Measurements from ENCODE around the gene CTSE. TPM values are rescaled to one million over a fixed set of nuclear protein-coding genes. Genes with fewer than 3 reads are reported as not detected.

The CTSE gene
- total RNA-seq, 1 donor from 2014 or later, result 0.52 TPM

- no peaks in the 10 kb centered on the region for H3K36me3 ChIP-seq (ENCODE audit: control insufficient read depth in 3 of 3, insufficient read depth in 3 of 3, low read length in 3 of 3)
- no peak overlapping the region for H3K4me3 ChIP-seq (ENCODE audit: low read length in 3 of 3)
- no peaks in the 10 kb centered on the region for H3K4me1 ChIP-seq (ENCODE audit: control insufficient read depth in 3 of 3, insufficient read depth in 3 of 3, low read length in 3 of 3)
- H3K9ac ChIP-seq (ENCODE audit: low read depth in 1 of 3, low read length in 3 of 3), result no peak overlapping the region
- H3K9me3 ChIP-seq (ENCODE audit: control insufficient read depth in 3 of 3, low read length in 3 of 3), result no peaks in the 10 kb centered on the region
- no peak overlapping the region for H3K27ac ChIP-seq (ENCODE audit: low read depth, low read length)
- H3K27me3 ChIP-seq (ENCODE audit: control insufficient read depth in 3 of 3, insufficient read depth in 3 of 3, low read length in 3 of 3), result no peaks in the 10 kb centered on the region
These were observed 2.6 kb downstream of the CTSE start for GRCh38 chr1:206021008-206021625.

- Histone ChIP-seq H3K27ac (ENCODE audit: low read depth, low read length) (no peak overlapping the region), H3K9ac (ENCODE audit: low read depth in 1 of 3, low read length in 3 of 3) (no peak overlapping the region), H3K9me3 (ENCODE audit: control insufficient read depth in 3 of 3, low read length in 3 of 3) (no peaks in the 10 kb centered on the region), H3K27me3 (ENCODE audit: control insufficient read depth in 3 of 3, insufficient read depth in 3 of 3, low read length in 3 of 3) (no peaks in the 10 kb centered on the region), H3K4me3 (ENCODE audit: low read length in 3 of 3) (no peak overlapping the region), H3K4me1 (ENCODE audit: control insufficient read depth in 3 of 3, insufficient read depth in 3 of 3, low read length in 3 of 3) (no peaks in the 10 kb centered on the region), H3K36me3 (ENCODE audit: control insufficient read depth in 3 of 3, insufficient read depth in 3 of 3, low read length in 3 of 3) (no peaks in the 10 kb centered on the region)
These were observed 3.2 kb downstream of the CTSE start for GRCh38 chr1:206020393-206021007.

- Histone ChIP-seq H3K4me3 (ENCODE audit: low read length in 3 of 3) (no peak overlapping the region), H3K36me3 (ENCODE audit: control insufficient read depth in 3 of 3, insufficient read depth in 3 of 3, low read length in 3 of 3) (no peaks in the 10 kb centered on the region), H3K27ac (ENCODE audit: low read depth, low read length) (no peak overlapping the region), H3K27me3 (ENCODE audit: control insufficient read depth in 3 of 3, insufficient read depth in 3 of 3, low read length in 3 of 3) (peaks cover 0 to 4% (median 0%) of the 10 kb centered on the region in 3 donors), H3K9me3 (ENCODE audit: control insufficient read depth in 3 of 3, low read length in 3 of 3) (no peaks in the 10 kb centered on the region), H3K4me1 (ENCODE audit: control insufficient read depth in 3 of 3, insufficient read depth in 3 of 3, low read length in 3 of 3) (peaks cover 0 to 10% (median 0%) of the 10 kb centered on the region in 3 donors), H3K9ac (ENCODE audit: low read depth in 1 of 3, low read length in 3 of 3) (no peak overlapping the region)
These were observed 8.6 kb downstream of the CTSE start for GRCh38 chr1:206015071-206015470.

- Histone ChIP-seq H3K36me3 (ENCODE audit: control insufficient read depth in 3 of 3, insufficient read depth in 3 of 3, low read length in 3 of 3) (no peaks in the 10 kb centered on the region), H3K27me3 (ENCODE audit: control insufficient read depth in 3 of 3, insufficient read depth in 3 of 3, low read length in 3 of 3) (peaks cover 0 to 4% (median 0%) of the 10 kb centered on the region in 3 donors), H3K4me1 (ENCODE audit: control insufficient read depth in 3 of 3, insufficient read depth in 3 of 3, low read length in 3 of 3) (peaks cover 0 to 10% (median 0%) of the 10 kb centered on the region in 3 donors), H3K4me3 (ENCODE audit: low read length in 3 of 3) (no peak overlapping the region), H3K9me3 (ENCODE audit: control insufficient read depth in 3 of 3, low read length in 3 of 3) (no peaks in the 10 kb centered on the region), H3K27ac (ENCODE audit: low read depth, low read length) (no peak overlapping the region), H3K9ac (ENCODE audit: low read depth in 1 of 3, low read length in 3 of 3) (no peak overlapping the region)
These were observed 9.1 kb downstream of the CTSE start for GRCh38 chr1:206014601-206015000.

- H3K27ac ChIP-seq (ENCODE audit: low read depth, low read length), result no peak overlapping the region
- peaks cover 0 to 4% (median 0%) of the 10 kb centered on the region in 3 donors for H3K27me3 ChIP-seq (ENCODE audit: control insufficient read depth in 3 of 3, insufficient read depth in 3 of 3, low read length in 3 of 3)
- H3K4me1 ChIP-seq (ENCODE audit: control insufficient read depth in 3 of 3, insufficient read depth in 3 of 3, low read length in 3 of 3), result peaks cover 0 to 10% (median 3%) of the 10 kb centered on the region in 3 donors
- no peaks in the 10 kb centered on the region for H3K9me3 ChIP-seq (ENCODE audit: control insufficient read depth in 3 of 3, low read length in 3 of 3)
- no peak overlapping the region for H3K4me3 ChIP-seq (ENCODE audit: low read length in 3 of 3)
- no peak overlapping the region for H3K9ac ChIP-seq (ENCODE audit: low read depth in 1 of 3, low read length in 3 of 3)
- no peaks in the 10 kb centered on the region for H3K36me3 ChIP-seq (ENCODE audit: control insufficient read depth in 3 of 3, insufficient read depth in 3 of 3, low read length in 3 of 3)
These were observed 10.5 kb downstream of the CTSE start for GRCh38 chr1:206013026-206013795.

- Histone ChIP-seq H3K9ac (ENCODE audit: low read depth in 1 of 3, low read length in 3 of 3) (peak overlapping the region in 1 of 3 donors; percentile 8), H3K4me3 (ENCODE audit: low read length in 3 of 3) (peak overlapping the region in 1 of 3 donors; percentile 13), H3K9me3 (ENCODE audit: control insufficient read depth in 3 of 3, low read length in 3 of 3) (no peaks in the 10 kb centered on the region), H3K27me3 (ENCODE audit: control insufficient read depth in 3 of 3, insufficient read depth in 3 of 3, low read length in 3 of 3) (peaks cover 0 to 4% (median 0%) of the 10 kb centered on the region in 3 donors), H3K27ac (ENCODE audit: low read depth, low read length) (no peak overlapping the region), H3K4me1 (ENCODE audit: control insufficient read depth in 3 of 3, insufficient read depth in 3 of 3, low read length in 3 of 3) (peaks cover 0 to 10% (median 3%) of the 10 kb centered on the region in 3 donors), H3K36me3 (ENCODE audit: control insufficient read depth in 3 of 3, insufficient read depth in 3 of 3, low read length in 3 of 3) (no peaks in the 10 kb centered on the region)
These were observed 11.4 kb downstream of the CTSE start for GRCh38 chr1:206012086-206012859.

GRCh38 chr1:206011057-206011456 is 12.6 kb downstream of the CTSE start:
- H3K27me3 ChIP-seq (ENCODE audit: control insufficient read depth in 3 of 3, insufficient read depth in 3 of 3, low read length in 3 of 3), result peaks cover 0 to 4% (median 0%) of the 10 kb centered on the region in 3 donors
- H3K4me1 ChIP-seq (ENCODE audit: control insufficient read depth in 3 of 3, insufficient read depth in 3 of 3, low read length in 3 of 3), result peaks cover 0 to 10% (median 3%) of the 10 kb centered on the region in 3 donors
- H3K4me3 ChIP-seq (ENCODE audit: low read length in 3 of 3), result no peak overlapping the region
- H3K9me3 ChIP-seq (ENCODE audit: control insufficient read depth in 3 of 3, low read length in 3 of 3), result no peaks in the 10 kb centered on the region
- no peaks in the 10 kb centered on the region for H3K36me3 ChIP-seq (ENCODE audit: control insufficient read depth in 3 of 3, insufficient read depth in 3 of 3, low read length in 3 of 3)
- no peak overlapping the region for H3K9ac ChIP-seq (ENCODE audit: low read depth in 1 of 3, low read length in 3 of 3)
- no peak overlapping the region for H3K27ac ChIP-seq (ENCODE audit: low read depth, low read length)

GRCh38 chr1:206010060-206010459 is 13.6 kb downstream of the CTSE start:
- Histone ChIP-seq H3K27ac (ENCODE audit: low read depth, low read length) (no peak overlapping the region), H3K9ac (ENCODE audit: low read depth in 1 of 3, low read length in 3 of 3) (no peak overlapping the region), H3K4me3 (ENCODE audit: low read length in 3 of 3) (no peak overlapping the region), H3K9me3 (ENCODE audit: control insufficient read depth in 3 of 3, low read length in 3 of 3) (no peaks in the 10 kb centered on the region), H3K27me3 (ENCODE audit: control insufficient read depth in 3 of 3, insufficient read depth in 3 of 3, low read length in 3 of 3) (peaks cover 0 to 4% (median 0%) of the 10 kb centered on the region in 3 donors), H3K4me1 (ENCODE audit: control insufficient read depth in 3 of 3, insufficient read depth in 3 of 3, low read length in 3 of 3) (peaks cover 0 to 12% (median 5%) of the 10 kb centered on the region in 3 donors), H3K36me3 (ENCODE audit: control insufficient read depth in 3 of 3, insufficient read depth in 3 of 3, low read length in 3 of 3) (no peaks in the 10 kb centered on the region)

- H3K27me3 ChIP-seq (ENCODE audit: control insufficient read depth in 3 of 3, insufficient read depth in 3 of 3, low read length in 3 of 3), result no peaks in the 10 kb centered on the region
- H3K9me3 ChIP-seq (ENCODE audit: control insufficient read depth in 3 of 3, low read length in 3 of 3), result no peaks in the 10 kb centered on the region
- H3K9ac ChIP-seq (ENCODE audit: low read depth in 1 of 3, low read length in 3 of 3), result no peak overlapping the region
- H3K4me1 ChIP-seq (ENCODE audit: control insufficient read depth in 3 of 3, insufficient read depth in 3 of 3, low read length in 3 of 3), result peaks cover 16 to 33% (median 32%) of the 10 kb centered on the region in 3 donors
- no peaks in the 10 kb centered on the region for H3K36me3 ChIP-seq (ENCODE audit: control insufficient read depth in 3 of 3, insufficient read depth in 3 of 3, low read length in 3 of 3)
- H3K27ac ChIP-seq (ENCODE audit: low read depth, low read length), result no peak overlapping the region
- no peak overlapping the region for H3K4me3 ChIP-seq (ENCODE audit: low read length in 3 of 3)
These were observed 16.7 kb downstream of the CTSE start for GRCh38 chr1:206006946-206007345.
